ENCODE data around the gene DIP2B. TPM values are rescaled to one million over a fixed set of nuclear protein-coding genes. Genes with fewer than 3 reads are reported as not detected.

DIP2B gene
- total and polyA plus RNA-seq, 2 of the 13 experiments (the other 11 are each of a cell fraction or from before 2014, with no cell fraction given) = 32.1 to 35.8 TPM

GRCh38 chr12:50764286-50765094 is 259.7 kb downstream of the DIP2B start (continued):
- TF ChIP-seq TEF (CRISPR knock-in tag; IDR thresholded peaks at IDR 0.05) = 0 out of 2 replicates have a peak, but pooled peaks have one; percentile 51
- no peak for TF ChIP-seq TIGD3 (CRISPR knock-in tag; IDR thresholded peaks at IDR 0.05; ENCODE audit: borderline replicate concordance)
- peak; percentile 80 for TF ChIP-seq MEIS2 (CRISPR knock-in tag; IDR thresholded peaks at IDR 0.05)
- TF ChIP-seq SMARCE1 (IDR thresholded peaks at IDR 0.05; ENCODE audit: borderline replicate concordance) = no peak
- peak; percentile 45 for TF ChIP-seq EED (CRISPR knock-in tag; IDR thresholded peaks at IDR 0.05)
- TF ChIP-seq ZNF224 (CRISPR knock-in tag; IDR thresholded peaks at IDR 0.05) = peak; percentile 89; the same call in 1 of the 2 replicates
- peak; percentile 54; the same call in 1 of the 2 replicates for TF ChIP-seq KDM5A (IDR thresholded peaks at IDR 0.05; ENCODE audit: borderline replicate concordance, low read length)
- peak; percentile 66; the same call in 1 of the 2 replicates for TF ChIP-seq ZNF274 (CRISPR knock-in tag; IDR thresholded peaks at IDR 0.05)
- 0 out of 2 replicates have a peak, but pooled peaks have one; percentile 51 for TF ChIP-seq ZNF564 (CRISPR knock-in tag; IDR thresholded peaks at IDR 0.05)
- TF ChIP-seq U2AF1 (optimal IDR thresholded peaks at IDR 0.05; ENCODE audit: low read depth, low read length) = no peak
- no peak for TF ChIP-seq NCOA5 (CRISPR knock-in tag; IDR thresholded peaks at IDR 0.05)
- TF ChIP-seq ZNF30 (CRISPR knock-in tag; IDR thresholded peaks at IDR 0.05) = no peak
- no peak for TF ChIP-seq ZNF770 (CRISPR knock-in tag; IDR thresholded peaks at IDR 0.05)
- TF ChIP-seq HNRNPLL (IDR thresholded peaks at IDR 0.05; ENCODE audit: low read depth, low read length, poor library complexity, severe bottlenecking) = peak; percentile 70
- TF ChIP-seq NFE2L1 (CRISPR knock-in tag; IDR thresholded peaks at IDR 0.05; ENCODE audit: borderline replicate concordance) = 0 out of 2 replicates have a peak, but pooled peaks have one; percentile 40
- TF ChIP-seq ZNF766 (CRISPR knock-in tag; IDR thresholded peaks at IDR 0.05; ENCODE audit: borderline replicate concordance) = peak; percentile 66; the same call in 1 of the 2 replicates
- peak; percentile 66; the same call in 1 of the 2 replicates for TF ChIP-seq TARDBP (CRISPR knock-in tag; IDR thresholded peaks at IDR 0.05)
- TF ChIP-seq ZNF891 (CRISPR knock-in tag; IDR thresholded peaks at IDR 0.05) = peak; percentile 20; the same call in 1 of the 2 replicates
- TF ChIP-seq SRY (CRISPR knock-in tag; IDR thresholded peaks at IDR 0.05) = 0 out of 2 replicates have a peak, but pooled peaks have one; percentile 66
- no peak for TF ChIP-seq MEIS1 (CRISPR knock-in tag; IDR thresholded peaks at IDR 0.05; ENCODE audit: borderline replicate concordance)
- TF ChIP-seq ZNF777 (CRISPR knock-in tag; IDR thresholded peaks at IDR 0.05) = peak; percentile 69
- peak; percentile 80; the same call in 1 of the 2 replicates for TF ChIP-seq ARID2 (CRISPR knock-in tag; IDR thresholded peaks at IDR 0.05; ENCODE audit: borderline replicate concordance)
- peak; percentile 88; the same call in 1 of the 2 replicates for TF ChIP-seq NCOR1 (IDR thresholded peaks at IDR 0.05; ENCODE audit: borderline replicate concordance, low read length)
- 0 out of 2 replicates have a peak, but pooled peaks have one; percentile 36 for TF ChIP-seq REPIN1 (CRISPR knock-in tag; IDR thresholded peaks at IDR 0.05; ENCODE audit: borderline replicate concordance, low read depth)
